Naive thymus-derived CD8-positive, alpha-beta T cell (primary cell): ENCODE data around the gene OPRPN. TPM values are rescaled to one million over a fixed set of nuclear protein-coding genes. Genes with fewer than 3 reads are reported as not detected.

ENCODE experiments used
- ATAC-seq, 2 donors: fragments of 150-1000 bp; cut with Tn5 transposase in 1 of 2; sonication (Bioruptor Pico), chemical (Tn5 transposase) in 1 of 2; 1 replicate in 1 of 2; 2 replicates in 1 of 2; pipeline ENCODE4 v1.10.0; 2021; ENCODE audit warnings: mild to moderate bottlenecking in 2 of 2, moderate library complexity in 2 of 2
- POLR2A ChIA-PET: fragments of 350-600 bp; sonication (Branson Sonifier 250); formaldehyde crosslinking; loops from one replicate; lab custom pipeline; 2021; ENCODE audit warnings: antibody characterized with exemption; lab: Charles Lee
- DNase-seq, 10 donors: peaks; one replicate each; pipeline versions ENCODE4 v3.0.0 to v3.0.0-alpha.2; 2020 to 2022
- H3K27ac Mint-ChIP-seq, 10 donors: one replicate each; pipeline ENCODE4 v1.8.0; 2020 to 2022; ENCODE audit warnings: mild to moderate bottlenecking in 10 of 10, mixed read lengths in 10 of 10, moderate library complexity in 4 of 10, inconsistent platforms in 1 of 10
- H3K27me3 Mint-ChIP-seq, 5 donors: one replicate each; pipeline ENCODE4 v1.8.0; 2021 to 2022; ENCODE audit warnings: mixed read lengths in 5 of 5
- H3K36me3 Mint-ChIP-seq, 3 donors: one replicate each; pipeline ENCODE4 v1.8.0; 2020 to 2022; ENCODE audit warnings: mixed read lengths in 3 of 3, mild to moderate bottlenecking in 2 of 3, inconsistent platforms in 1 of 3
- H3K4me1 Mint-ChIP-seq, 4 donors: one replicate each; pipeline ENCODE4 v1.8.0; 2021 to 2022; ENCODE audit warnings: mixed read lengths in 4 of 4
- H3K4me3 Mint-ChIP-seq, 10 donors: one replicate each; pipeline ENCODE4 v1.8.0; 2020 to 2022; ENCODE audit warnings: mild to moderate bottlenecking in 10 of 10, mixed read lengths in 10 of 10, moderate library complexity in 6 of 10, inconsistent platforms in 1 of 10
- H3K9me3 Mint-ChIP-seq, 9 donors: one replicate each; pipeline ENCODE4 v1.8.0; 2020 to 2022; ENCODE audit warnings: mixed read lengths in 9 of 9, mild to moderate bottlenecking in 3 of 9, inconsistent platforms in 1 of 9, moderate library complexity in 1 of 9
- polyA plus RNA-seq, 3 donors: library from polyadenylated mRNA; unstranded; fragments of 300-500 nt; fragmentation: Illumina TruSeq; gene quantifications; one replicate each; pipeline ENCODE4 v1.2.3, GENCODE V29; 2021
- total RNA-seq, 8 experiments: library from RNA in 2 of 8; stranded (reverse) in 2 of 8; gene quantifications; one replicate each; pipeline ENCODE4 v1.2.3 and lab custom pipeline; 2021 to 2026

Gene OPRPN
- total and polyA plus RNA-seq, 5 experiments from 2014 or later = not detected

DNA sequence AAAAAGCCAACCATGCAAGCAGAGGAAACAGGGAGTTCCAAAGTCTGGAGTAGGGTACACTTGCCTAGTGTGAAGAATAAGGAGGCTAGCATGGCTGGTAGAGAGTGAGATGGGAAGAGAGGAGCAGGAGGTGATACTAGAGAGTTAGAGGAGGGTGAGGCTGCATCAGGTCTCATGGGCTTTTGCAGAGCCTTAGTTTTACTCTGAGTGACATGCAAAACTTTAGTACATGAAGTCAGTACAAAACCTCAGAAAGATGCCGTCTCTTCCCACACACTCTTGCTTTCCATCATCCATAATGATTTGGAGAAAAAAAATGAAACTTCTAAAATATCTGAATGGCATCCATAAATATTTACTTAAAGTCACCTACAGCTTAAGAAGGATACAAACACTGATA, 5.0 kb downstream of the OPRPN start:
- ATAC-seq (no peak), DNase-seq (no peak)
- no peaks in the 10 kb centered on the region for H3K9me3 Mint-ChIP-seq
- peaks cover 0 to 13% (median 0%) of the 10 kb centered on the region in 5 donors for H3K27me3 Mint-ChIP-seq
- H3K36me3 Mint-ChIP-seq = no peaks in the 10 kb centered on the region
- POLR2A ChIA-PET = no interaction called here
- H3K27ac Mint-ChIP-seq = no peak overlapping the region
- H3K4me1 Mint-ChIP-seq = no peaks in the 10 kb centered on the region
- H3K4me3 Mint-ChIP-seq = no peak overlapping the region

DNA sequence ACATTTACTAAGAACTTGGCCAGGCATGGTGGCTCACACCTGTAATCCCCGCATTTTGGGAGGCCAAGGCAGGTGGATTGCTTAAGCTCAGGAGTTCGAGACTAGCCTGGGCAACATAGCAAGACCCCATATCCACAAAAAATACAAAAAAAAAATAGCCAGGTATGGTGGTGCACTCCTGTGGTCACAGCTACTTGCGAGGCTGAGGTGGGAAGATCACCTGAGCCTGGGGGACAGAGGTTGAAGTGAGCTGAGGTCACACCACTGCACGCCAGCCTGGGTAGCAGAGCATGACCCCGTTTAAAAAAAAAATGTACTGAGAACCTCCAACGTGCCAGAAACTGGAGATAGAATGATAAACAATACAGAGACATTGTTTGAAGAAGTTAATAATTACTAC, 8.0 kb downstream of the OPRPN start:
- no peak overlapping the region for H3K27ac Mint-ChIP-seq
- POLR2A ChIA-PET = no interaction called here
- H3K36me3 Mint-ChIP-seq = no peaks in the 10 kb centered on the region
- no peak overlapping the region for H3K4me3 Mint-ChIP-seq
- no peaks in the 10 kb centered on the region for H3K4me1 Mint-ChIP-seq
- peaks cover 0 to 20% (median 3%) of the 10 kb centered on the region in 5 donors for H3K27me3 Mint-ChIP-seq
- H3K9me3 Mint-ChIP-seq = peaks cover 0 to 12% (median 0%) of the 10 kb centered on the region in 9 donors
- DNase-seq (no peak), ATAC-seq (no peak)

DNA sequence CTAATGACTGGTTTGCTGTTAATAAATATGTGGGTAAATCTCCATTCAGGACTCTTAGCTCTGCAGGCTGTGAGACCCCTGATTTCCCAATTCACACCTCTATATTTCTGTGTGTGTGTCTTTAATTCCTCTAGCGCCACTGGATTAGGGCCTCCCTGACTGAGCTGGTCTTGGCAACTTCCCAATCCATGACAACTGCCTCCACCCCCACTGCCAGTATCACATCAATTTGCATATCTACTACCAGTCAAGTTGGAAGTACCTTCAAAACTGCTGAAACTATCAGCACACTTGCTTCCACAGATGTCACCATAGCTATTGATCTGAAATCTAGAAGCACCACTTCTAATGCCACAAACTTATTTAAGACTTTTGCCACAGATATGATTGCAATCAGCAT, 27.6 kb downstream of the OPRPN start:
- ATAC-seq = no peak
- DNase-seq = no peak
- peaks cover 0 to 16% (median 2%) of the 10 kb centered on the region in 5 donors for H3K27me3 Mint-ChIP-seq
- no peak overlapping the region for H3K4me3 Mint-ChIP-seq
- POLR2A ChIA-PET = no interaction called here
- peaks cover 0 to 24% (median 3%) of the 10 kb centered on the region in 9 donors for H3K9me3 Mint-ChIP-seq
- H3K27ac Mint-ChIP-seq = no peak overlapping the region
- H3K4me1 Mint-ChIP-seq = no peaks in the 10 kb centered on the region
- H3K36me3 Mint-ChIP-seq = no peaks in the 10 kb centered on the region

DNA sequence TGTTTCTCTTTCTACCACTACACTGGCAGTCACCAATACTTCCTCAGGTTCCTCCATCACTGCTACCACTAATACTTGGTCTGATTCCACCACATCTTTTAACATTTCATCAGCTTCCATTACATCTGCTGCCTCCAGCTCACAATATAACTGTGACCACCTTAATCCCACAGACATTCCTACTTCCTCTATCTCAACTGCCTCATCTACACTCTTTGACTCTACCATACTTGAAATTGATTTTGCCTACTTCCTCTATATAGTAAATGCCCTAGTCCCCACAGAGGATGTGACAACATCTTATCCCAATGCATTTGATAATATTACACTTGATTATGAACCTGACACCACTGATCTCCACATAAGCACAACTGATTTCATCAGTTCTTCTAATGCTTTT, 29.0 kb downstream of the OPRPN start:
- Mint-ChIP-seq H3K9me3 (peaks cover 0 to 20% (median under 1%) of the 10 kb centered on the region in 9 donors), H3K36me3 (no peaks in the 10 kb centered on the region), H3K27me3 (peaks cover 0 to 14% (median 2%) of the 10 kb centered on the region in 5 donors), H3K4me1 (no peaks in the 10 kb centered on the region), H3K4me3 (no peak overlapping the region), H3K27ac (no peak overlapping the region)
- DNase-seq = no peak
- no peak for ATAC-seq
- POLR2A ChIA-PET = no interaction called here

DNA sequence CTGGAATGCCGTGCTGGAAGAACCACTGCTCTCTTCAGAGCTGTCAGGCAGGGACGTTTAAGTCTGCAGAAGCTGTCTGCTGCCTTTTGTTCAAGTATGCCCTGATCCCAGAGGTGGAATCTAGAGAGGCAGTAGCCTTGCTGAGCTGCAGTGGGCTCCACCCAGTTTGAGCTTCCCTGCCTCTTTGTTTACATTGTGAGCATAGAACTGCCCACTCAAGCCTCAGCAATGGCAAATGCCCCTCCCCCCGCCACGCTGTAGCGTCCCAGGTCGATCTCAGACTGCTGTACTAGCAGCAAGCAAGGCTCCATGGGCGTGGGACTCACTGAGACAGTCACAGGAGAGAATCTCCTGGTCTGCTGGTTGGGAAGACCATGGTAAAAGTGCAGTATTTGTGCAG, 39.5 kb downstream of the OPRPN start:
- Mint-ChIP-seq H3K4me3 (no peak overlapping the region), H3K36me3 (no peaks in the 10 kb centered on the region), H3K27ac (no peak overlapping the region), H3K4me1 (no peaks in the 10 kb centered on the region), H3K27me3 (peaks cover 5 to 19% (median 8%) of the 10 kb centered on the region in 5 donors), H3K9me3 (peaks cover 0 to 26% (median 3%) of the 10 kb centered on the region in 9 donors)
- ATAC-seq = no peak
- DNase-seq = no peak
- POLR2A ChIA-PET = no interaction called here

DNA sequence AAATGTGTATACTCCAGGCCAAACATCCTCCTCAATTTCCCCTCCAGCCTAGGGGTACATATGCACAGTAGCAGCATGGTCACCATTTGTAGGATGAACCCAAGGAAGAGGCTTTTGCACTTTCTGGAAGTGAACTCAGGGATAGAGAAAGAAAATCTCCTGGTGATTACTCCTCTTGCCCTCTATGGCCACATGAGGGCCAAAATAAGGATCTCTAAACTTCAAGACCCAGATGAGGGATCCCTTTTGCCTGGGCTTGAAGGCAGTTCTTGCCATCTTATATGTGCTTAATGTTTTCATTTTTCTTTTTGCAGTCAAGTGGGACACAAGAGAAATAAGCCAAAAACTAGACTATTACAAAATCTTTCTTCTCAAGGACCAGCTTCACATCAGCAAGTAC, 44.7 kb downstream of the OPRPN start:
- DNase-seq = no peak
- Mint-ChIP-seq H3K4me1 (no peaks in the 10 kb centered on the region), H3K27me3 (peaks cover 4 to 10% (median 5%) of the 10 kb centered on the region in 5 donors), H3K27ac (no peak overlapping the region), H3K36me3 (no peaks in the 10 kb centered on the region), H3K4me3 (no peak overlapping the region), H3K9me3 (peaks cover 0 to 3% (median 0%) of the 10 kb centered on the region in 9 donors)
- ATAC-seq = no peak
- POLR2A ChIA-PET = no interaction called here

DNA sequence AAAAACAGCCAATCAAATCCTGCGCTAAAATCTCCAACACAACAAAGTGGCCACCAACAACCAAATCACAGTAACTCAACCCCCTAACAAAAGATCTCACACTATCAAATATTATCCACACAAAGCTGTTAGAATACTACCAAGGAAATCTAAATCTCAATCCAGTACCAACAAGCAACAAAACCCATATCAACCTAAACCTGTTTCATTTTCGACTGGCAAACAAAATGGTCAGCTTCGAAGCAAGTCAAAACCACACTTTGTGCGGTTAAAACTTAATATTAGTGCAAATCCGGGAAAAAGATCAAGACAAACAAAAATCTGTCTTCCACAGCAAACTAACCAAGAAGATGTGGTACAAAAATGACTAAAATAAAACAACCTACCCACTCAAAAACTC, 45.6 kb downstream of the OPRPN start:
- no peaks in the 10 kb centered on the region for H3K36me3 Mint-ChIP-seq
- ATAC-seq (no peak), DNase-seq (no peak)
- POLR2A ChIA-PET = no interaction called here
- H3K4me3 Mint-ChIP-seq = no peak overlapping the region
- H3K27ac Mint-ChIP-seq = no peak overlapping the region
- peaks cover 4 to 10% (median 5%) of the 10 kb centered on the region in 5 donors for H3K27me3 Mint-ChIP-seq
- peaks cover 0 to 3% (median 0%) of the 10 kb centered on the region in 9 donors for H3K9me3 Mint-ChIP-seq
- no peaks in the 10 kb centered on the region for H3K4me1 Mint-ChIP-seq

DNA sequence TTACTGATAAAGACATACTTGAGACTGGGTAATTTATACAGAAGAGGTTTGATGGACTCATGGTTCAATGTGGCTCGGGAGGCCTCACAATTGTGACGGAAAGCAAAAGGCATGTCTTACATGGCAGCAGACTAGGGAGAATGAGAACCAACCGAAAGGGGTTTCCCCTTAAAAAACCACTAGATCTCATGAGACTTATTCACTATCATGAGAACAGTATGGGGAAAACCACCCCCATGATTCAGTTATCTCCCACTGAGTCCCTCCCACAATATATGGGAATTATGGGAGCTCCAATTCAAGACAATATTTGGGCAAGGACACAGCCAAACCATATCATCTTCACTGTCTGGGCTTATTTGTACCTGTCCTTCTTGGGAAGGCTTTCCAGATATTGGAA, 51.5 kb downstream of the OPRPN start:
- Mint-ChIP-seq H3K27ac (no peak overlapping the region), H3K4me1 (no peaks in the 10 kb centered on the region), H3K27me3 (peaks cover 0 to 14% (median 0%) of the 10 kb centered on the region in 5 donors), H3K4me3 (no peak overlapping the region), H3K36me3 (no peaks in the 10 kb centered on the region), H3K9me3 (peaks cover 0 to 12% (median 7%) of the 10 kb centered on the region in 9 donors)
- no peak for DNase-seq
- POLR2A ChIA-PET = no interaction called here
- ATAC-seq = no peak

DNA sequence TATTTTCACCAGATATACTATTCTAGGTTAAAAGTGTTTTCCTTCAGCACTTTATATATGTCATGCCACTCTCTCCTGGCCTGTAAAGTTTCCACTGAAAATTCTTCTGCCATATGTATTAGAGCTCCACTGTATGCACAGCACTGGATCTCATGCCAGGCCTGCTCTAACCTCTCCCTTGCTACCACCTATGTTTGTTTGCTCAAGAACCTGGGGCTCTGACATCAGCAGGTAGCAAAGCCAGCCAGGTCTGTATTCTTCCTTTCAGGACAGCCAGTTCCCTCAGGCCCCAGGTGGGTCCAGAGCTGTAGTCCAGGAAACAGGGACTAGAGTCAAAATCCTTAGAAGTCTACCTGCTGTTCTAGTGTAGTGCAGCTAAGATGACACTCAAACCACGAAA, 55.2 kb downstream of the OPRPN start:
- Mint-ChIP-seq H3K4me1 (no peaks in the 10 kb centered on the region), H3K27ac (no peak overlapping the region), H3K36me3 (no peaks in the 10 kb centered on the region), H3K4me3 (no peak overlapping the region), H3K9me3 (peaks cover 0 to 12% (median 8%) of the 10 kb centered on the region in 9 donors), H3K27me3 (peaks cover 0 to 30% (median 8%) of the 10 kb centered on the region in 5 donors)
- POLR2A ChIA-PET = no interaction called here
- DNase-seq (no peak), ATAC-seq (no peak)

Other genes with a start within 250 kb of the OPRPN start
- gene PRR27, start 243.7 kb upstream of the OPRPN start, total RNA-seq = not detected
- gene PRR27, start 243.7 kb upstream of the OPRPN start, polyA plus RNA-seq = not detected
- not detected for gene ODAM, start 202.2 kb upstream of the OPRPN start, total RNA-seq
- not detected for gene ODAM, start 202.2 kb upstream of the OPRPN start, polyA plus RNA-seq
- not detected for gene FDCSP, start 171.8 kb upstream of the OPRPN start, total RNA-seq
- gene FDCSP, start 171.8 kb upstream of the OPRPN start, polyA plus RNA-seq = not detected
- gene CSN3, start 155.3 kb upstream of the OPRPN start, total RNA-seq = not detected
- not detected for gene CSN3, start 155.3 kb upstream of the OPRPN start, polyA plus RNA-seq
- gene CABS1, start 63.0 kb upstream of the OPRPN start, total RNA-seq = not detected
- gene CABS1, start 63.0 kb upstream of the OPRPN start, polyA plus RNA-seq = not detected
- not detected for gene SMR3A, start 37.2 kb upstream of the OPRPN start, total RNA-seq
- not detected for gene SMR3A, start 37.2 kb upstream of the OPRPN start, polyA plus RNA-seq
- not detected for gene SMR3B, start 14.8 kb upstream of the OPRPN start, total RNA-seq
- gene SMR3B, start 14.8 kb upstream of the OPRPN start, polyA plus RNA-seq = not detected
- gene MUC7, start 74.3 kb downstream of the OPRPN start, total RNA-seq = not detected
- gene MUC7, start 74.3 kb downstream of the OPRPN start, polyA plus RNA-seq = not detected
- gene AMTN, start 120.6 kb downstream of the OPRPN start, total RNA-seq = not detected
- gene AMTN, start 120.6 kb downstream of the OPRPN start, polyA plus RNA-seq = not detected
- not detected for gene AMBN, start 194.3 kb downstream of the OPRPN start, total RNA-seq
- gene AMBN, start 194.3 kb downstream of the OPRPN start, polyA plus RNA-seq = not detected
- not detected for gene ENAM, start 230.8 kb downstream of the OPRPN start, total RNA-seq
- not detected for gene ENAM, start 230.8 kb downstream of the OPRPN start, polyA plus RNA-seq